Stimulated activated CD8-positive, alpha-beta memory T cell treated with anti-CD3 and anti-CD28 coated beads, Interleukin-2, amount 100 ng/mL, for 48 hours (primary cell): Measurements from ENCODE around the gene GREB1L.
"Not testable (repeated sequence)": the region's sequence is repeated elsewhere in the genome, so short reads cannot be mapped to it uniquely, and the experiment has no call there.

ENCODE experiments used
- DNase-seq, 2 donors: peaks; one replicate each; pipeline ENCODE4 v3.0.0-alpha.2; 2020; ENCODE audit warnings: low read depth in 2 of 2

GREB1L gene

DNA sequence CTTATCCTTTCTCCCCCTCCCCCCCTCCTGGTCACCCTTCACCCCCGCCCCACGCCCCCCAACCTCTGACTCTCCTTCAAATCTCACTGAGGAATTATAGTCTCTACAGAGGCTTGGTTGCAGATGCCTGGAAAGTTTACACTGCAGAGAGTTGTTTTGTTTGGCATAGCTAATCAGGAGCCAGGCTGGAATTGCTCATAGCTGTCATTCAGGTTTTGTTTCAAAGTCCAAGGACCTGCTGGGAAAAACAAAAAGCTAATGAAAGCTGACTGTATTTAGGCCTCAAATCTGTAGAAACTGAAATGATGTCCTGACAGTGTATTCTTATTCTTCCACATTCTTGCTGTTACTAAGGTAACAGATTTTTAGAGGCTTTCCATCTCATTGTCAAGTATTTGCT, 22.6 kb downstream of the GREB1L start:
- no peak for DNase-seq

DNA sequence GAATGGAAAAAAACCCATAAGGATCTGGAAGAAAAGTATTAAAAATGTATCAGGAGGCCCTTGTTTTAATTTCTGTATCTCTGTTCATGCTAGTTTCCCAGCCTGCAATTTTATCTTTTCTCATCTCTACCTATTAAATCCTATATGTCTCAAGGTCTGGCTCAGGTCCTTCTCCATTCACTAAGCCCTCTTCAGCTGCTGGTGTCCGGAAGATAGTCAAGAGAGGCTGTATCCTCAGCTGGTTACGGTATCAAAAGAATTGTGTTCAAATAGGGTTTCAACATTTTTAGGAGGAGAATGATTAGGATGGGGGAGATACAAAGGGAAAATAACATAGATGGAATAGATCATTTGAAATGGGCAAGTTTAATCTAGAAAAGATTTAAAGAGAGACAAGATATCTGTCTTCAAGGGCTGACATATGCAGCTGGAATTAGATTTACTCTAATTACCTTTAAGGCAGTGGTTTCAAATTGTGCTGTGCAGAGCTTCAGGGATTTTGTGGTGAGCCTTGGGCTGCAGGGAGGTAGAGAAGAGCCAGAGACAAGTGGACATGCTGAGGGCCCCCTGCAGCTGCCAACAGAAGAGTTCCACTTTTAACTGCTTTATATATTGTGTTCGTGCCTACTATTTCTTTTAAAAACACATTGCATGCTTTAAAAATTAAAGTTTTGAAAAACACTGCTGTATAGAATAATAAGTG, 24.1 kb downstream of the GREB1L start:
- no peak for DNase-seq

DNA sequence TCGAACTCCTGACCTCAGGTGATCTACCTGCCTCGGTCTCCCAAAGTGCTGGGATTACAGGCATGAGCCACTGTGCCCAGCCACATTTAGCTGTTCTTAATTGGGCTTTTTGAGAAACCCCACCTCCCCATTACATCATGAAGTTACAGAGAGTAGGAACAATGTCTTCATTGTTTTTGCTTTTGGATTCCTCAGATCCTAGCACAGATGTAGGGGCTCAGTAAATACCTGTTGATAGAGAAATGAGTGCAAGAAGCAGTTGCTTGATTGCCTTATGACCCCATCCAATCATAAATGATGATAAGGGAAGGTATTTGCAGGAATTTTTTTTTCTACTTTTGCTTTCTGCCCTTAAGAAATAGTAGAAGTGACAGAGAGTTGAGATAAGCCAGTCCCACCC, 25.4 kb downstream of the GREB1L start:
- DNase-seq = no peak

DNA sequence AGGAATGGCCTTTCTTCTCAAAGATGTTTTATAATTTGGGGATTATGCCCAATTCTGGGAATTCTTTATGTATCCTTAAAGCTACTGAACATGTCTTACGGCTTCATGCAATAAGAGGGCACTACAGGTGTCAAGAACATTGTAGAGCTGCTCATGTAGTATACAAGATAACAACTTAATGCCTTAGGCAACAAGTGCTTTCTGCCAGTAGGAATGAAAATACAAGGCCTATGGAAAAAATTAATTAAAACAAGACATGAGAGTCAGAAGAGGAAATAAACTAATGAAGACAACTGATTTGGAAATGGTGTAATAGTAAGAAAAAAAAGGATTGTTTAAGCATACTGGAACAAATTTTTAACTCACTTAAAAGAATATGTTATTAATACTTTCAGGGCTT, 27.3 kb downstream of the GREB1L start:
- no peak for DNase-seq

DNA sequence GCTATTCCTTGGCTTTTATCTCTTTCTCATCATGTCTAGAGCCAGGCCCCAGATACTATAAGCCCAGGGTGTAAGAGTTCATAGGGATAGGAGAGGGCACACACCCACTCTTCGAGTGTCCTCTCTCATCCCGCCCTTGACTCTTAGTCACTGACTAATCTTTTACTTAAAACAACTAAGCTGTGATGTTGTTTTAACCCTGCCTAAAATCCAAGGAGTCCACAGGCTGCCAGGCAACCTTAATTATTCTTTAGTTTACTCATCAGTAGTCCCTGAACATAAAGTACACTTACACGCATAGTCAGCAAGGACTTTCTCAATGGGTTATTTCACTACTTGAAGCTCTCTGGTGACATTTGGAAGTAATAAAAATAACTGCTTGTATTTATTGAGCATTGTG, 28.4 kb downstream of the GREB1L start:
- no peak for DNase-seq

DNA sequence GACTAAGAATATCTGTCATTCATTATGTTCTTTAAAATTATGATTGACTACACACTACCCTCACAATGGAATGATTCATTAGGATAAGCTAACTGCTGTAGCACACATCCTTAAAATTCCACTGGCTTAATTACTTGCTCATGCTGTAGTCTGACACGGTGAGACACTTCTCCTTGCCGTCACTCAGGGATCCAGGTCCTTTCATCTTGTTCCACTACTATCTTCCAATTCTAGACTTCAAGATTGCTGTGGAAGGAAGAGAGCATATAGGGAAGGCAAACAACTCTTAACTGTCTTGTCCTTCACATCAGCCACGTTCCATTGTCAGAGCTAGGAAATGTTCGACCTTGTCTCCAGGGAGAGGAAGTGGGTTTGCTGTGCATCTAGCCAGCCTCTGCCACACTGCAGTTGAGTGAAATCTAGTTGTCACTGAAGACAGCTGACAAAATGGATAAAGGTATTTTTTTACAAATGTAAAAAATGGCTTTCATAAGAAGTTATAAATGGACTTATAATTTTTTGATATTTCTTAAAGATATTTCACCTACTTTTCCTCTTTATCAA, 30.1 kb downstream of the GREB1L start:
- no peak for DNase-seq

DNA sequence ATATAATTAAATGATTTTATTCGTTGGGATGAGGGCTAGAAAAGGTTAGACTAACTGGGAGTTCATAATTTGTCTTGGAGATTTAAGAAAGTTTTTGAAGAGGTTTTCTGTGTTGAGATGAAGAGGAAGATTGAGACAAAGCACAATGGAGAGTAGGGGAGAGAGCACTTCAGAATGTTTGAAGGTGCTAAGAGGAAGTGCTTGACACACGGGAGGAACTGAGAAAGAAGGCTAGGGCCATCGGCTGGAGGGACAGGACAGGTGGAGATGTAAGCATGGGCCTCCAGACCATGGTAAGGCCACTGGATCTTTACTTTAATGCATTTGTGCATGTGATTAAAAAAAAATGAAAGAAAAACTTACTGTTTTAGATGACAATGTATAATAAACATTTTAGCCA, 31.5 kb downstream of the GREB1L start:
- no peak for DNase-seq

DNA sequence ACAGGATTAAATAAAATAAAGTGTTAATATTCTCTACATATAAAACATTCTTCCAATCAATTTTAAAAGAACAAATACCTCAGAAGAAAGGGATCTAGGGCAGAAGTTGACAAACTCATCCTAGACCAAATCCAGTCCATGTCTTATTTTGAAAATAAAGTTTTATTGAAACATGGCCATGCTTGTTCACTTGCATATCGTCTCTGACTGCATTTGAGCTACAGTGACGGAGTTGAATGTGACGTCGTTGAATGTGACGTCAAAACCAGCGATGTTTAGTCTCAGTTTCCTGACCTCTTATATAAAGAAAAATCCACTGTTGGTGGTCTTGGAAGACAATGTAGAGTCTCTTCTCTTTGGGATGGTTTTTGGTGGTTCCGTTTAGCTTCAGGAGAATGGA, 33.6 kb downstream of the GREB1L start:
- DNase-seq = no peak

DNA sequence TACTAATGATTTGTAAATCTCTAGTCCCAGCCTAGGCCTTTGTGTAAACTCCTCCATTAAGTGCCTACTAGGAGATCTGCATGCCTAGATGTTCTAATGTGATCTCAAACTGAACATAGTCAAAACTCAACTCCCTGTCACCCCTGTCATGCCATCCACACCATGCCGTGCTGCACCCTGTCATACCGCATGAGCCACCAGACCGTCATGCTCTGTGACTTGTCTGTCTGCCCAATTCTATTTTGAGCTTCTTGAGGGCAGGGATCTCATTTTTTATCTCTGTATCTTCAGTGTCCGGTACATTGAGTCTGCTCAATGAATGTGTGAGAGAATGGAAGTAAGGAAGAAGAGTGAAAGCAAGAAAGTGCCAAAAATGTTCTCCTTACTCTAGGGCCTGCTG, 35.5 kb downstream of the GREB1L start:
- DNase-seq = no peak

DNA sequence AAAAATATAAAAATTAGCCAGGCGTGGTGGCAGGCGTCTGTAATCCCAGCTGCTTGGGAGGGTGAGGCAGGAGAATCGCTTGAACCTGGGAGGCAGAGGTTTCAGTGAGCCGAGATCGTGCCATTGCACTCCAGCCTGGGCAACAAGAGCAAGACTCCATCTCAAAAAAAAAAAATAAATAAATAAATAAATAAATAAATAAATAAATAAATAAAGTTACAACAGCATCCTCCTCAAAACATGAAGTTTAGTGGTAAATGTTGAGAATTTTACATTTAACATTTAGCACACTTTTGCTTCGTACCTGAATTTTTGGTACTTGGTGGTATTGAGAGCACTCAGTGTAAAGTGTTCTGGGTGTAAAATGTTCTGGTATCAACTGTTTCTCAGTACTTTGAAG, 36.2 kb downstream of the GREB1L start:
- DNase-seq = not testable (repeated sequence)

DNA sequence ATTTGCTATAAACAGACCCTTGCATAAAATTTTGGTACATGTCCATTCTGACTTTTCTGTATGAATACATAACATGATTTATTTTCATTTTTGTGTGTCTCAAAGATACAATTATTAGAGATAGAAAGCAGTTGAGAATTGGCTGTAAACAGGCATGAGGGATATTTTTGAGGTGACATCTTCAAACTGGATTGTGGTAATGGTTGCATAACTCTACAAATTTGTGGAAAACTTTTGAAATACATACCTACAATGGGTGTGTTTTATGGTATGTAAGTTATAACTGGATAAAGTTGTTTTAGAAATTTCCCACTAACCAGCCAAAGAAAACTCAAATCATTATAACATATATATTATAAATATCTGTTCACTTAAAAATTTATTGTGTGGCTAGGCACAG, 39.6 kb downstream of the GREB1L start:
- no peak for DNase-seq

DNA sequence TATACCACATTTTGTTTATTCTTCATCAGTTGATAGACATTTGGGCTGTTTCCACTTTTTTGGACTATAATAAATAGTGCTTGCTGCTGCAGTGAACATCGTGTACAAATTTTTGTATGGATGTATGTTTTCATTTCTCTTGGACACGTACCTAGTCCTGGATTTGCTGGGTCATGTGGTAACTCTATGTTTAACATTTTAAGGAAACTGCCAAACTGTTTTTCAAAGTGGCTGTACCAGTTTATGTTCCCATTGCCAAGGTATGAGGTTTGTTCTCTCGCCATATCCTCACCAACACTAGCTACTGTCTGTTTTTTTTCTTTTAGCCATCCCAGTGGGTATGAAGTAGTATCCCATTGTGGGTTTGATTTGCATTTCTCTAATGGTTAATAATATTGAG, 42.5 kb downstream of the GREB1L start:
- no peak for DNase-seq

DNA sequence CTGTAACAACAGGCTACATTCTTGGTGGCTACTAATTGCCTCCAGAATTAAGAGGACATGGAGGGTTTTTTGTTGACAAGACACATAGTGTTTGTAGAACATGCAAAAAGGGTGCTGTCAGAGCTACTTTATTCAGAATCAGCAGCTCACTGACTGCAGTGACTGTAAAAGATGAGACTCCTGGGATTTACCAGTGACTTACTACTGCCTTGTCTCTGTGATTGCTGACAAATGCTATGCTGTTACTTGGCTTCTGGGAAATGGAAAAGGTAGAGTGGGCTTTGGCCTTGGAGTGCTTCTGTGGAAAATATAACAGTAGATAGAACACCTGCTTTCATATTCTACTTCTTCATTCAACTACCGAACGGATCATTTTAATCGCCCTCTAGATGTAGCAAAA, 47.8 kb downstream of the GREB1L start:
- no peak for DNase-seq

DNA sequence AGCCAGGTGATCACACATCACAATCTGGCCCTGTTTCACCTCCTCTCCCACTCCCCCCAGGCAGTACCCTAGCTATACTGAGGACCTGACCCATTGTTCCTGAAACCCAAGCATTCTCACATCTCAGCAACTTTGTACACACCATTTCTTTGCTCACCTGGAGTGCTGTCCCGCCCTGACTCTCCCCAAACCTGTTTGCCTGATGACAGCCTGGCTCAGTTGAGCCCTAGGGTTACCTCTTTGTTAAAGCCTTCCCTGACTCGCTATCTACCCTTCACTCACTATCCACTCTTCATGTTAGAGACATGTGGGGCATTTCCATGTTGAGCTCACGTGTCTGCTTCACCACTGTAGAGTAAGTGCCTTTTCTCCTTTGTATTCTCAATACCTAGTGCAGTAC, 49.1 kb downstream of the GREB1L start:
- DNase-seq = no peak

DNA sequence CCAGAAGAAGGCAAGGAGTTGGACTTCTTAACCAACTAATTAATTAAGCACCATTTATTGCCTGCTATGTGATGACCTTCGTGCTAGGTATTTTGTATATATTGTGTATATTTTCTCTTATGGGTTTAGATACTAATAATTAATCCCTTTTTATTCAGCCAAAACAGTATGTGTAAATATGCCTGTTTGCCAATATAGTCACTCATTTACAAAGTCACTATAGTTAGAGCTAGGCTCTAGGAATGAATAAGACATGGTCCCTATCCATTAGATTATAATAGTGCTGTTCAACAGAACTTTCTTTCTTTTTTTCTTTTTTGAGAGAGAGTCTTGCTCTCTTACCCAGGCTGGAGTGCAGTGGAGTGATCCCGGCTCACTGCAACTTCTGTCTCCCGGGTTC, 51.4 kb downstream of the GREB1L start:
- no peak for DNase-seq

DNA sequence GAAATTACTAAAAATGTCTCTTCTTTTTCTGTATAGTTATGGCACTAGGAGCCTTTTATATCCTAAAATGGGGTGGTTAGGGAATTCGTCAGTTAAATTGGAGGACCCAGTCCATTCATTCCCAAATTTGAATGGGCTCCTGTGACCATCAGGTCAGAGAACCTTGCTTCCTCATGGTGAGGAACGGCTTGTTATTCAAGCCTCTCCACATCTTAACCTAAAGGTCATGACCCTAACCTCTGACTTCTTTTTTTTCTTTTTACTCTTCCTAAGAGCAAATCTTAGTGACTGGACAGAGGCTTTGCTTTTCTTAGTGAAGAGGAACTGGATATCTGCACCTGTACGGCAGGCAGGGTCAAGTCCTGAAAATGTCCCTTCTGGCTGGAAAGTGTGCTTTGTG, 53.1 kb downstream of the GREB1L start:
- DNase-seq = no peak

DNA sequence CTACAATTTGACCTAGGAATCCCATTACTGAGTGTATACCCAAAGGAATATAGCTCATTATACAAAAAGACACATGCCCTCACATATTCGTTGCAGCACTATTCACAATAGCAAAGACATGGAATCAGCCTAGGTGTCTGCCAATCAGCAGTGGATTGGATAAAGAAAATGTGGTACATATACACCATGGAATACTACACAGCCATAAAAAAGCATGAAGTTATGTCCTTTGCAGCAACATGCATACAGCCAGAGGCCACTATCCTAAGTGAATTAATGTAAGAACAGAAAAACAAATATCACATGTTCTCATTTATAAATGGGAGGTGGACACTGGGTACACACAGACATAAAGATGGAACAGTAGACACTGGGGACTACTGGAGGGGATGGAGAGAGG, 54.0 kb downstream of the GREB1L start:
- no peak for DNase-seq

DNA sequence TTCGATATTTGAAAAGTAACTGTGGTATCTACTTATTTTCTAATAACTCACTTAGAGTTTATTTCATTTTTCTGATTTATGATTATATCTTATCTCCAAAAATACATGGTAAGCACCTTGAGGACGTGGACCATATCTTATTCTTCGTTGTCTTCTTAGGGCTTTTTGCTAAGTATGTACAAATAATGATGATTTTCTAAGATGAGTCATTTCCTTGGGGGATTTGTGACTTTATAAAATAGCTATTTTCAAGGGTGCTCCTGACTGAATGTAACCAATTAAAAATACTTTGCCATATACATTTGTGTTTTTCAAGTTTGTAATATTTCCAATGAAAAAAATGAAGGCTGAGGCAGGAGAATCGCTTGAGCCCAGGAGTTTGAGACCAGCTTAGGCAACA, 56.3 kb downstream of the GREB1L start:
- DNase-seq = no peak

DNA sequence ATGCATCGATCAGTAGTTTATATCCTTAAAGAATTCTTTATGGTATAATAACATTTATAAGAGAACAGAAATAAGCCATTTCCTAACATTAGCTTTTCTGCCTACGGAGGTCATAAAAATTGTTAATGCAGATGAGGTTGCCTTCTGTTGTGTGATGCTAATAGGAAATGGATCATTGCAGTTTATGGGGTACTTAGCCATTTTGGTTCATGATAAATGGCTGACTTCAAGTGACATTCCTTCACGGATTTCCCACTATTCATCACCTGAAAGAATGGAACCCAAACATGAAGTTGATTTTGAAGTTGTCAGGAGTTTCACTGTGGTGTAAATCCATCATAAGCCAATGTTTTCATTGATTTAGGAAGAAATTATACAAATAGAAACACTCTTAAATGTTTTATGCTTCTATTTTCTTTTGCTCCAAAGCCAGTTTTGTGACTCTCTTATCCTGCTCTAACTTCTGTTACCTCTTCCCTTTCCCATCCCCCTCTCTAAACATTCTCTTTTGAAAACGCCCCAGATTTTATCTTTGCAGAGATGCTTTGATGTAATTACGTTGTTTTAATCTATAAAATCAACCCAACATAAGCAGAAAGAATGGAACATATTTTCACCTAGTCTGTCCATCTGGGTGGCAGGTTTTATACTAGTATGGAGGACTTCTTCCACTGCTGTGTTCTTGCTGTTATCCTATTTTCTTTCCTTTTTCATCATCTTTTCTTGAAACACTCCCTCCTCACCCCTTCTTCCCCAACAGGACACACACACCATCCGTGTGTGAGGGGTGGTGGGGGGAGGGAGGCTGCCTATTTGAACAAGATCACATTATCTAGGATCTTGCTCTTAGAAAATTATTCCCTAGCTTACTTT, 58.2 kb downstream of the GREB1L start:
- DNase-seq = no peak

DNA sequence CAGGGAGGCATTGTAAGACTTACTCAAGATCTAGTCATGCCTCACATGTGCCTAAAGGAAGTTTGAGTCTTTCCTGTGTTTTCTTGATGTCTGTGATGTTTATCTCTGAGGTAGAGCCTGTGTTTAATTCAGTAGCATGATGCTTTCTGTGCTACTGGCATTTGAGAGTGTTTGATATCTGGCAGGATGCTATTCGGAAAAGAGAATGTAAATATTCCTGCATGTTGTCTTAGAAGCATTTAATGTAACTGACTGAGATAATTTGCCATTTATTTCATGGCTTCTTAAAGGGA, 58.8 kb downstream of the GREB1L start:
- DNase-seq = no peak

DNA sequence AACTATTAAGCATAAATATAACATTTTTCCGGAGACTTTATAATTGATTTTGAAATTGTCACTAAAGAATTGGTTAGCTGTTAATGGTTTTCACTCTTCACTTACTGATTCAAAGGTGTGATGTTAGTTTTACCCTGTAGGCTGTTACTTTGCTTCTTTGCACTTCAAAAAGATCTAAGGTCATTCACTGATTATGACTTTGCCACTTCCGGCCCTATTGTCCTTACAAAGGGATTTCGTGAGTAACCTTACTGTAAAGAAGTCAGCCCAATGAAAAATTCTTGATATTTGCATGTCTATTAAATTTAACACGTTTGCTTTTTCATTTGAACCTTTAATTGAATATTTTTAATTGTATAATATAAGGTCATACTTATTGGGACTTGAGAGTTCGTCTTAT, 61.4 kb downstream of the GREB1L start:
- no peak for DNase-seq

DNA sequence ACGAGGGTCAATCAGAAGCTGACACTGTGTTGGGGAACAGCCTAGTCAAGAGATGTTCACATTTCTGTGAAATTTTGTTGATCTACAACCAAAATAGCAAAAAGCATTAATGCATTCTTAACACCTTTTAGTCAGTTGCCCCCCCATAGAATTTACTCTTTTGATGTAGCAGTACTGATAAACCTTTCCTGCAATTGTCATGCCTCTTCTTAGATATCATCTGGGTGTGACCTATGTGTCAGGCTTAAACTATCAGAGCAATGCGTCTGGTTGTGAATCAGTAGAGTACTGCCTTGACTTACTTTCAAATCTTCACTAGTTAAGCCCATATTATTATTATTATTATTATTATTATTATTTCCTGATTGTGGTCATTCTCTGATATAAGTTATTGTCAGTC, 61.9 kb downstream of the GREB1L start:
- no peak for DNase-seq

DNA sequence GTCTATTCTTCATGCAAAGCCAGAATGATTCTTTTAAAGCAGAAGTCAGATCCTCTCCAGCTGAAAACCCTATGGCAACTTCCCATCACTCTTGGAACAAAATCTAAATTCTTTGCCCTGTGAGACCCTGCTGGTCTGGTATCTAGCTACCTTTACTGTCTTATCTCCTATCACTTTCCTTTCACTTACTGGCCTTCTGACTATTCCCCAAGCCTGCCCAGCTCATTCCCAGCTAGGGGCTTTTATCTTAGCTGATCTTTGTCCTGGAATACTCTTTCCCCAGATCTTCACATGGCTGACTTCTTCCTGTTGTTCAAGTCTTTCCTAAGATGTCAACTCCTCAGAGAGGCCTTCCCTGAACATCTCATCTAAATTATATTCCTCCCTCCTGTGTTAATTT, 63.6 kb downstream of the GREB1L start:
- DNase-seq = no peak
